WERI-Rb-1 (cell line): ENCODE results near the gene TRPM8.

ENCODE experiments used
- DNase-seq: peaks from one replicate; pipeline ENCODE4 v3.0.0-alpha.2; 2020
- H3K27ac ChIP-seq: fragments of 250-450 bp; sonication (Bioruptor Pico); 2 replicates; pipeline ENCODE4 v1.5.1; 2020; ENCODE audit warnings: mild to moderate bottlenecking, moderate library complexity
- H3K27me3 ChIP-seq: fragments of 250-450 bp; sonication (Bioruptor Pico); 2 replicates; pipeline ENCODE4 v1.5.1; 2021; ENCODE audit warnings: mild to moderate bottlenecking, low read depth, moderate library complexity; ENCODE audit not compliant: insufficient read depth, severe bottlenecking
- H3K36me3 ChIP-seq: fragments of 250-450 bp; sonication (Bioruptor Pico); 2 replicates; pipeline ENCODE4 v1.5.1; 2020; ENCODE audit warnings: mild to moderate bottlenecking, moderate library complexity
- H3K4me3 ChIP-seq: 2 replicates; pipeline ENCODE4 v1.5.1; 2011; ENCODE audit warnings: low read depth, mild to moderate bottlenecking, control low read depth, low read length
- H3K9me3 ChIP-seq: fragments of 250-450 bp; sonication (Bioruptor Pico); 2 replicates; pipeline ENCODE4 v1.5.1; 2021; ENCODE audit warnings: mild to moderate bottlenecking, moderate library complexity; ENCODE audit not compliant: severe bottlenecking
- CTCF ChIP-seq: IDR thresholded peaks from 2 replicates; pipeline ENCODE4 v1.5.1; 2011; ENCODE audit warnings: low read depth, mild to moderate bottlenecking, control low read depth, inconsistent platforms, low read length

The TRPM8 gene

GRCh38 chr2:233979748-233980147 lies 62.6 kb downstream of the TRPM8 start:
- no peak for DNase-seq
- Histone ChIP-seq H3K36me3 (no peaks in the 10 kb centered on the region), H3K4me3 (no peak overlapping the region), H3K9me3 (peaks cover 2% of the 10 kb centered on the region), H3K27ac (no peak overlapping the region), H3K27me3 (no peaks in the 10 kb centered on the region)
- TF ChIP-seq CTCF, result no peak

DNA sequence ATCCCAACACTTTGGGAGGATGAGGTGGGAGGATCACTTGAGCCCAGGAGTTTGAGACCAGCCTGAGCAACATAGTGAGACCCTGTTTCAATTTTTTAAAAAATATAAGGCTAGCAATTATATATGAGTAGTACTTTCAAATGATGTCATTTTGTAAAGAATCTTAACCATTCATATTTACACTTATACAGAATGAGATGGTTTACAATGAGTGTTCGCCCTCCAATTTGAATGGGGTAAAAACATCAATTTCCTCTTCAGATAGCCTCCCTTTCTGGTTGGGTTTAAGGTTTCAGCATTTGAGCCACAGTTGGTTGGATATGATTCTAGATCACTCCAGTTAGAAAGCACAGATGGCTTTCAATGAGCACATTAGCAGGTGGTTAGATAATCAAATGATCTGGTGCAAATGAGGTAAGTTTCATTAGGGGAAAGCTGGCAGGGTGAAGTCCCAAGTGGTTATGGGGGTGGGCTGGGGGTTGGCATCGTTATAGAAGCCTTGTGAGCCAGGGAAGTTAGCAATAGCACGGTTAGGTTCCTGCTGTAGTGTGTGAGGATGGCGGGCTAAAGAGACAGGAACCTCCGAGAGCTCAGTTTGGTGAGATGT lies 63.9 kb downstream of the TRPM8 start:
- DNase-seq, result peak; percentile 19
- no peak overlapping the region for H3K4me3 ChIP-seq
- no peaks in the 10 kb centered on the region for H3K27me3 ChIP-seq
- H3K9me3 ChIP-seq, result peaks cover 2% of the 10 kb centered on the region
- H3K27ac ChIP-seq, result no peak overlapping the region
- no peaks in the 10 kb centered on the region for H3K36me3 ChIP-seq
- no peak for TF ChIP-seq CTCF

GRCh38 chr2:233981574-233982420 lies 64.6 kb downstream of the TRPM8 start:
- Histone ChIP-seq H3K27ac (no peak overlapping the region), H3K27me3 (no peaks in the 10 kb centered on the region), H3K4me3 (no peak overlapping the region), H3K36me3 (no peaks in the 10 kb centered on the region), H3K9me3 (peaks cover 2% of the 10 kb centered on the region)
- DNase-seq, result no peak
- TF ChIP-seq CTCF, result no peak

GRCh38 chr2:233982421-233983121 lies 65.4 kb downstream of the TRPM8 start:
- Histone ChIP-seq H3K27me3 (no peaks in the 10 kb centered on the region), H3K9me3 (peaks cover 2% of the 10 kb centered on the region), H3K27ac (no peak overlapping the region), H3K36me3 (no peaks in the 10 kb centered on the region), H3K4me3 (no peak overlapping the region)
- DNase-seq, result no peak
- no peak for TF ChIP-seq CTCF

GRCh38 chr2:233983445-233983844 lies 66.3 kb downstream of the TRPM8 start:
- no peak for TF ChIP-seq CTCF
- no peak for DNase-seq
- Histone ChIP-seq H3K36me3 (no peaks in the 10 kb centered on the region), H3K4me3 (no peak overlapping the region), H3K9me3 (peaks cover 2% of the 10 kb centered on the region), H3K27me3 (no peaks in the 10 kb centered on the region), H3K27ac (no peak overlapping the region)
